CD14-positive monocyte (primary cell): ENCODE results near the gene BRSK2. TPM values are rescaled to one million over a fixed set of nuclear protein-coding genes. Genes with fewer than 3 reads are reported as not detected.

Experiments used
- DNase-seq, 3 donors: peaks; one replicate each; pipeline ENCODE4 v3.0.0-alpha.2; 2011 to 2022
- H2AFZ ChIP-seq: 2 replicates; pipeline ENCODE4 v1.6.0; 2012; ENCODE audit warnings: mild to moderate bottlenecking, low read depth, low read length, inconsistent platforms; ENCODE audit not compliant: insufficient read depth, poor library complexity, severe bottlenecking
- H3K27ac ChIP-seq, 2 donors: 1 replicate in 1 of 2; 2 replicates in 1 of 2; pipeline ENCODE4 v1.5.1; 2012 to 2013; ENCODE audit warnings: low read length in 2 of 2, control low read depth in 1 of 2, inconsistent platforms in 1 of 2, low read depth in 1 of 2, mild to moderate bottlenecking in 1 of 2
- H3K27me3 ChIP-seq, 2 donors: one replicate each; pipeline versions ENCODE4 v1.6.0 to v1.6.1; 2011 to 2013; ENCODE audit warnings: low read length in 2 of 2; ENCODE audit not compliant: control insufficient read depth in 2 of 2, insufficient read depth in 2 of 2
- H3K36me3 ChIP-seq, 2 donors: replicated peaks in 1 of 2; 1 replicate in 1 of 2; 2 replicates in 1 of 2; pipeline versions ENCODE4 v1.5.1 to v1.6.1; 2012 to 2013; ENCODE audit warnings: low read length in 2 of 2, control low read depth in 1 of 2, inconsistent platforms in 1 of 2, mild to moderate bottlenecking in 1 of 2; ENCODE audit not compliant: insufficient read depth in 2 of 2, control insufficient read depth in 1 of 2
- H3K4me1 ChIP-seq, 2 donors: 1 replicate in 1 of 2; 2 replicates in 1 of 2; pipeline versions ENCODE4 v1.5.1 to v1.6.1; 2012 to 2013; ENCODE audit warnings: low read length in 2 of 2, control low read depth in 1 of 2, inconsistent platforms in 1 of 2, mild to moderate bottlenecking in 1 of 2, moderate library complexity in 1 of 2; ENCODE audit not compliant: insufficient read depth in 2 of 2, control insufficient read depth in 1 of 2
- H3K4me2 ChIP-seq: replicated peaks from 2 replicates; pipeline ENCODE3; 2012; ENCODE audit warnings: low read length, moderate library complexity, mild to moderate bottlenecking; ENCODE audit not compliant: poor library complexity, severe bottlenecking; ENCODE audit errors: extremely low read depth
- H3K4me3 ChIP-seq, 3 experiments: fragments of 200-600 bp in 1 of 3; sonication (generic) in 1 of 3; replicated peaks in 1 of 3; 1 replicate in 2 of 3; 2 replicates in 1 of 3; pipeline ENCODE4 v1.5.1; 2011 to 2013; ENCODE audit warnings: low read length in 3 of 3, mild to moderate bottlenecking in 3 of 3, control low read depth in 2 of 3, low read depth in 2 of 3, inconsistent platforms in 1 of 3, moderate library complexity in 1 of 3
- H3K79me2 ChIP-seq: 2 replicates; pipeline ENCODE4 v1.6.0; 2012; ENCODE audit warnings: mild to moderate bottlenecking, control low read depth, inconsistent platforms, low read length, moderate library complexity; ENCODE audit not compliant: insufficient read depth
- H3K9ac ChIP-seq: 2 replicates; pipeline ENCODE4 v1.6.0; 2017; ENCODE audit warnings: low read length, mild to moderate bottlenecking; ENCODE audit not compliant: insufficient read depth, poor library complexity, severe bottlenecking
- H3K9me3 ChIP-seq, 2 donors: replicated peaks in 1 of 2; 1 replicate in 1 of 2; 2 replicates in 1 of 2; pipeline versions ENCODE4 v1.5.1 to v1.6.1; 2012 to 2013; ENCODE audit warnings: low read length in 2 of 2, control low read depth in 1 of 2; ENCODE audit not compliant: control insufficient read depth in 1 of 2, insufficient read depth in 1 of 2
- H4K20me1 ChIP-seq: 2 replicates; pipeline ENCODE4 v1.6.0; 2012; ENCODE audit warnings: mild to moderate bottlenecking, low read length, control low read depth, moderate library complexity; ENCODE audit not compliant: insufficient read depth
- H3K27ac Mint-ChIP-seq, 7 donors: one replicate each; pipeline ENCODE4 v1.8.0; 2020; ENCODE audit warnings: mild to moderate bottlenecking in 7 of 7, mixed read lengths in 7 of 7, moderate library complexity in 6 of 7, inconsistent platforms in 2 of 7
- H3K27me3 Mint-ChIP-seq, 3 donors: one replicate each; pipeline ENCODE4 v1.8.0; 2021 to 2022; ENCODE audit warnings: low read depth in 3 of 3, mild to moderate bottlenecking in 3 of 3, mixed read lengths in 3 of 3, moderate library complexity in 3 of 3, inconsistent platforms in 1 of 3
- H3K36me3 Mint-ChIP-seq, 2 donors: one replicate each; pipeline ENCODE4 v1.8.0; 2020; ENCODE audit warnings: mixed read lengths in 2 of 2, inconsistent platforms in 1 of 2, mild to moderate bottlenecking in 1 of 2
- H3K4me1 Mint-ChIP-seq: one replicate; pipeline ENCODE4 v1.8.0; 2020; ENCODE audit warnings: mild to moderate bottlenecking, mixed read lengths
- H3K4me3 Mint-ChIP-seq, 2 donors: one replicate each; pipeline ENCODE4 v1.8.0; 2020; ENCODE audit warnings: mild to moderate bottlenecking in 2 of 2, mixed read lengths in 2 of 2, moderate library complexity in 1 of 2
- H3K9me3 Mint-ChIP-seq, 7 donors: one replicate each; pipeline ENCODE4 v1.8.0; 2020 to 2022; ENCODE audit warnings: mixed read lengths in 7 of 7, mild to moderate bottlenecking in 6 of 7, moderate library complexity in 6 of 7, inconsistent platforms in 2 of 7
- CTCF ChIP-seq: fragments of 200-600 bp; IDR thresholded peaks from one replicate; pipeline ENCODE4 v1.8.0; 2022; ENCODE audit warnings: antibody characterized with exemption, mild to moderate bottlenecking
- WGBS: methylation state at CpG from one replicate; pipeline ENCODE4 v1.1.5; 2013; ENCODE audit warnings: missing lambda C conversion rate; ENCODE audit not compliant: insufficient coverage; 5-methylcytosine and 5-hydroxymethylcytosine counted together
- intact Hi-C, 2 donors: fragments of 100-400 bp; cut with micrococcal nuclease; formaldehyde crosslinking; loops; one replicate each; pipeline versions ENCODE4 v1.15.0 to v1.15.1; 2023
- polyA plus RNA-seq, 3 donors: library from polyadenylated mRNA; depleted of rRNA in 1 of 3; unstranded in 2 of 3; stranded (reverse) in 1 of 3; fragments of 300-500 nt in 2 of 3; fragments of >200 nt in 1 of 3; fragmentation: Illumina TruSeq in 2 of 3; gene quantifications; 1 replicate in 2 of 3; 2 replicates in 1 of 3; pipeline ENCODE4 v1.2.3, GENCODE V29; 2012 to 2021

The BRSK2 gene
- polyA plus RNA-seq, 3 donors = 0.13 TPM; not detected in 2

DNA sequence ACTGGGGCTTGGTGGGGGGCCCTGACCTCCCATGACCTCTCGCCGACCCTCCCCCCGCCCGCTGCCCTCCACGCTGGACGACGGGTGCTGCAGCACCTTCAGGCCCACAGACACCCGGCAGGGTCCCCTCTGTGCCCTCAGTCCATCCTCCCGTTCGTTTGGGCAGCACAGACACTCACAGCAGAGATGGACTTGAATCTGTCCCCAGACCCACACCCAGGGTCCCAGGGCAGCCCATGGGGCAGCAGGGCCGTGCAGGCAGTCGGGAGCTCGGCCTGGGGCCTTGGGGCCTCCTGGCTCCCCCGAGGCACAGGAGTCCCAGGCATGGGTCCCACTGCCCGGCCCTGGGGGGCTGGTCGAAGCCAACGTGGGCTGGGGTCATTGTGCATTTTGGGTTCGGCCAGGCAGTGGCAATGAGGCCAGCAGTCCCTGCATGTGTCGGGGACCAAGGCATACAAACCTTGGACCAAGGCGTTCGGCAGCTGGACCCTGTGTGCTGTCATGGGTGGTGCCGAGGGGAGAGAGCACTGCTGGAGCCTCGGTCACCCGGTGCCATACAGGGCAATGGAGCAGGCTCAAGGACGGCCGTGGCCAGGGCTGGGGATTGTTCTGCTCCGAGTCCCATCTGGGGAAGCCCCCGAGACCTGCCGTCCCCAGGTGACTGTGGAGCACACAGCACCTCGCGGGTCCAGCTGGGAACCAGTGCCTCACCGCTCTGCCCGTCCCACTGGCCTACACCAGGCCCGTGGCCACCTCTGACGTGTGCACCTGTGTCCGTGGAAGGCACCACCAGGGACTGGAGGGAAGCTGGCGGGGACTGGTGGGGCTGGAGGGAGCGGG, 19.3 kb upstream of the BRSK2 start:
- Histone ChIP-seq H3K27ac (no peak overlapping the region), H3K4me1 (no peaks in the 10 kb centered on the region), H3K9me3 (peaks cover 18 to 30% of the 10 kb centered on the region in 2 donors), H3K4me2 (no peak overlapping the region), H3K27me3 (no peaks in the 10 kb centered on the region), H4K20me1 (no peaks in the 10 kb centered on the region), H3K4me3 (no peak overlapping the region), H3K9ac (no peak overlapping the region), H2AFZ (no peak overlapping the region), H3K36me3 (no peaks in the 10 kb centered on the region), H3K79me2 (no peaks in the 10 kb centered on the region)
- 94% methylated on average over 36 of the region's 38 CpGs for WGBS
- Mint-ChIP-seq H3K36me3 (no peaks in the 10 kb centered on the region), H3K27ac (no peak overlapping the region), H3K4me1 (no peaks in the 10 kb centered on the region), H3K27me3 (peaks cover 0 to 4% (median 2%) of the 10 kb centered on the region in 3 donors), H3K9me3 (peaks cover 19 to 24% (median 20%) of the 10 kb centered on the region in 7 donors), H3K4me3 (no peak overlapping the region)
- no peak for TF ChIP-seq CTCF
- no peak for DNase-seq
- intact Hi-C loops = no loop called here

DNA sequence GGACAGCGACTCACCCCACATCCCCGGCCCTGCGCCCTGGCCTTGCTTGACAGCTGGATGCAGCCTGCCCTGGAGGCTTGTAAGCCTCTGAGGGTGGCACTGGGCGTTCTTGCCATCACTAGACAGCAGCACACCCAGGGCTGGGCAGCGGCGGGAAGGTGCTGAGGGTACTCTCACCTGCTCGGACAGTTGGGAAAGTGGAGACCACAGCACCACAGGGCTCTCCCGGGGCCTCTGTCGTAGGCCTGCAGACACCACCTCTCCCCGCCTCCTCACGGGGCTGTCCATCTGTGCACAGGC, 18.8 kb upstream of the BRSK2 start:
- H3K27ac ChIP-seq = no peak overlapping the region
- no peaks in the 10 kb centered on the region for H3K4me1 ChIP-seq
- H3K36me3 ChIP-seq = no peaks in the 10 kb centered on the region
- no peak for DNase-seq
- no peak overlapping the region for H3K4me3 Mint-ChIP-seq
- H3K4me3 ChIP-seq = no peak overlapping the region
- H3K27ac Mint-ChIP-seq = no peak overlapping the region
- no peak overlapping the region for H3K9ac ChIP-seq
- no peak overlapping the region for H2AFZ ChIP-seq
- H3K4me2 ChIP-seq = no peak overlapping the region
- intact Hi-C loops = no loop called here
- H4K20me1 ChIP-seq = no peaks in the 10 kb centered on the region
- H3K9me3 Mint-ChIP-seq = peaks cover 13 to 19% (median 16%) of the 10 kb centered on the region in 7 donors
- H3K27me3 Mint-ChIP-seq = peaks cover under 1 to 4% (median 1%) of the 10 kb centered on the region in 3 donors
- peaks cover 13 to 24% of the 10 kb centered on the region in 2 donors for H3K9me3 ChIP-seq
- 96% methylated on average over 11 of the region's 11 CpGs for WGBS
- no peaks in the 10 kb centered on the region for H3K4me1 Mint-ChIP-seq
- no peak for TF ChIP-seq CTCF
- no peaks in the 10 kb centered on the region for H3K79me2 ChIP-seq
- H3K27me3 ChIP-seq = no peaks in the 10 kb centered on the region
- H3K36me3 Mint-ChIP-seq = no peaks in the 10 kb centered on the region
